Measurements from ENCODE around the gene PRMT7.

Gene PRMT7

DNA sequence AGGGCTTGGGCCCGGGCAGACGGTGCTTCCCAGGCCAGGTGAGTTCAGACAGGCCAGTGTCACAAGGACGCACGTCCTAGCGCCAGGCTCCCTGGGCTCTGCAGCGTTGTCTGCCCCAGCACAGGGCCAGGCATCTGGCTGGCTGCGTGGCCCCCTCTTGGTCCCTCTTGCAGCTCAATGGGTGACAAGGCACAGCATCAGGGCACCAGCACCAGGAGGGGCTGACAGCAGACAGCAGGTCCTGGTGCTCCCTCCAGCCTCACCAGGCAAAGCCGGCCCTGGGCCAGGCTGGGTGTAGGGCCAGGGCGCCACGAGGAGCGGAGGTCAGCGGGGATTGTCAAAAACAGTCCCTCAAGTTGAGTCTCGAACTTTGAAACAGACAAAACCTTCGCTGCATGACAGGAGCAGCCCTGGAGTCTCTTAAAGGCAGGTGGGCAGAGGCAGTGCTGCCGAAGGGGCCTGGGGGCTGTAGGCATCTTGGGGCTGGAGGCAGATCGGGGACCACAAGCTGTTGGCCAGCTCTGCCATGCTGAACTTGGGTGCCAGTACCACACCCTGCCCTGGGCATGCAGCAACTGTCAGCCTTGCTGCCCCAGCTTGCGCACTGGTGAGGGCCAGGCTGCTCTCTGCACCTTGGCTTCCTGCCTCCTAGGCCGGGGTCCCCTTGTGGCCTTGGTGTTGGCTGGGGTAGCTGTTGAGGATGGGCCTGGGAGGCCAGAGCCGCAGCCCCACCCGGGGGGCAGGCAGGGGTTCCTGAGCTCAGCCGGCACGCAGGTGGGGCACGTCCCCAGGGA lies 48.8 kb downstream of the PRMT7 start:
- Histone ChIP-seq H3K79me2 (ENCODE audit: insufficient read depth, low read length) (no peaks in the 10 kb centered on the region), H2AFZ (ENCODE audit: low read depth, low read length, severe bottlenecking) (no peak overlapping the region), H3K36me3 (ENCODE audit: low read length) (no peaks in the 10 kb centered on the region), H3K27ac (ENCODE audit: low read depth, low read length) (no peak overlapping the region), H3K4me3 (ENCODE audit: insufficient read depth, low read length, poor library complexity, severe bottlenecking) (no peak overlapping the region), H3F3A (ENCODE audit: insufficient read depth) (no peaks in the 10 kb centered on the region), H3K9ac (ENCODE audit: low read length) (no peak overlapping the region), H4K20me1 (ENCODE audit: low read depth, low read length) (no peaks in the 10 kb centered on the region), H3K27me3 (ENCODE audit: low read length) (no peaks in the 10 kb centered on the region), H3K9me2 (replicated peaks; ENCODE audit: insufficient read depth, low read length) (no peaks in the 10 kb centered on the region), H3K9me3 (ENCODE audit: insufficient read depth, low read length) (no peaks in the 10 kb centered on the region), H3K4me2 (ENCODE audit: low read depth, low read length, poor library complexity, severe bottlenecking) (no peak overlapping the region)
- TF ChIP-seq EZH2phosphoT487 (conservative IDR thresholded peaks at IDR 0.05; ENCODE audit: low read length): no peak
- TF ChIP-seq, protein P1, sequence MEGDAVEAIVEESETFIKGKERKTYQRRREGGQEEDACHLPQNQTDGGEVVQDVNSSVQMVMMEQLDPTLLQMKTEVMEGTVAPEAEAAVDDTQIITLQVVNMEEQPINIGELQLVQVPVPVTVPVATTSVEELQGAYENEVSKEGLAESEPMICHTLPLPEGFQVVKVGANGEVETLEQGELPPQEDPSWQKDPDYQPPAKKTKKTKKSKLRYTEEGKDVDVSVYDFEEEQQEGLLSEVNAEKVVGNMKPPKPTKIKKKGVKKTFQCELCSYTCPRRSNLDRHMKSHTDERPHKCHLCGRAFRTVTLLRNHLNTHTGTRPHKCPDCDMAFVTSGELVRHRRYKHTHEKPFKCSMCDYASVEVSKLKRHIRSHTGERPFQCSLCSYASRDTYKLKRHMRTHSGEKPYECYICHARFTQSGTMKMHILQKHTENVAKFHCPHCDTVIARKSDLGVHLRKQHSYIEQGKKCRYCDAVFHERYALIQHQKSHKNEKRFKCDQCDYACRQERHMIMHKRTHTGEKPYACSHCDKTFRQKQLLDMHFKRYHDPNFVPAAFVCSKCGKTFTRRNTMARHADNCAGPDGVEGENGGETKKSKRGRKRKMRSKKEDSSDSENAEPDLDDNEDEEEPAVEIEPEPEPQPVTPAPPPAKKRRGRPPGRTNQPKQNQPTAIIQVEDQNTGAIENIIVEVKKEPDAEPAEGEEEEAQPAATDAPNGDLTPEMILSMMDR (IDR thresholded peaks at IDR 0.05; ENCODE audit: insufficient read depth, low read length, poor library complexity, severe bottlenecking): no peak

DNA sequence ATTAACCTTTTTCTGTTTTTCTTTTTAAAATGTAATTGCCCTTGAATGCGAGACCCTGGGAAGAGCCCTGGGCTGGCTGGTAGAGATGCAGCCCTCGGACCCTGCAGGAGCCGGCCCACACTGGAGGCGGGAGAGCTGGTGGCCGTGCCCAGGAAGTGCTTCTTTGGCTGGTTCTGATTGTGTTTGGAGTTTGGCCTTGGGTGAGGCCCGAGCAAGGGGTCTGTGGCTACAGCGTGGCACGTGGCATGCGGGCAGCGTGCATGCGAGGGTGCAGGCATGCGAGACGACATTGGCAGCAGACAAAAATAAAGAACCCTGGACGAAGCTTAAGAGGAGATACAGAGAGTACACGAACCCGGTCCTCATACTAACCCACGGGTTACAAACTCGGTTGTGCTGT lies 49.7 kb downstream of the PRMT7 start:
- Histone ChIP-seq H3K36me3 (ENCODE audit: low read length) (no peaks in the 10 kb centered on the region), H3K27ac (ENCODE audit: low read depth, low read length) (no peak overlapping the region), H3F3A (ENCODE audit: insufficient read depth) (no peaks in the 10 kb centered on the region), H3K9me3 (ENCODE audit: insufficient read depth, low read length) (no peaks in the 10 kb centered on the region), H3K9ac (ENCODE audit: low read length) (no peak overlapping the region), H3K4me2 (ENCODE audit: low read depth, low read length, poor library complexity, severe bottlenecking) (no peak overlapping the region), H3K4me3 (ENCODE audit: insufficient read depth, low read length, poor library complexity, severe bottlenecking) (no peak overlapping the region), H3K27me3 (ENCODE audit: low read length) (no peaks in the 10 kb centered on the region), H2AFZ (ENCODE audit: low read depth, low read length, severe bottlenecking) (no peak overlapping the region), H3K9me2 (replicated peaks; ENCODE audit: insufficient read depth, low read length) (no peaks in the 10 kb centered on the region), H3K79me2 (ENCODE audit: insufficient read depth, low read length) (no peaks in the 10 kb centered on the region), H4K20me1 (ENCODE audit: low read depth, low read length) (no peaks in the 10 kb centered on the region)
- TF ChIP-seq, protein P1 (IDR thresholded peaks at IDR 0.05; ENCODE audit: insufficient read depth, low read length, poor library complexity, severe bottlenecking): no peak
- TF ChIP-seq EZH2phosphoT487 (conservative IDR thresholded peaks at IDR 0.05; ENCODE audit: low read length): no peak

DNA sequence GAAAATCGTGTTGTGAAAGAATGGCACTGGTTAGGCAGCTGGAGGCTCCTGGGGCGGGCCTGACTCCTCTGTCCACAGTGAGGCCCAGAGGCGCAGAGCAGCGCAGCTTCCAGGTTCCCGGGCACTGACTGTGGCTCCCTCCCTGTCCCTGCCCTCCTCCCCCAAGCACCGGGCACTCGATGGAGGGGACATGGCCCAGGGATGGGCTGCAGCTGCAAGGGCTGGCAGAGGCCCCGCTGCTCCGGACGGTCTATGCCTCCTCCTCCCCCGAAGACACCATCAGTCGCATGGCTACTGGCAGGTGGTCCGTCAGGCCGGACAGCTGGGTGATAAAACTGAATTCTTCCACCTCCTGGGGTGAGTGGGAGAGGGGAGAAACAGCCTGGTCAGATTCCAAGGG lies 50.1 kb downstream of the PRMT7 start:
- Histone ChIP-seq H2AFZ (ENCODE audit: low read depth, low read length, severe bottlenecking) (no peak overlapping the region), H3K9me3 (ENCODE audit: insufficient read depth, low read length) (no peaks in the 10 kb centered on the region), H3K79me2 (ENCODE audit: insufficient read depth, low read length) (no peaks in the 10 kb centered on the region), H3K36me3 (ENCODE audit: low read length) (no peaks in the 10 kb centered on the region), H3K9me2 (replicated peaks; ENCODE audit: insufficient read depth, low read length) (no peaks in the 10 kb centered on the region), H3K27ac (ENCODE audit: low read depth, low read length) (no peak overlapping the region), H3K27me3 (ENCODE audit: low read length) (no peaks in the 10 kb centered on the region), H3K4me2 (ENCODE audit: low read depth, low read length, poor library complexity, severe bottlenecking) (no peak overlapping the region), H3F3A (ENCODE audit: insufficient read depth) (no peaks in the 10 kb centered on the region), H3K9ac (ENCODE audit: low read length) (no peak overlapping the region), H3K4me3 (ENCODE audit: insufficient read depth, low read length, poor library complexity, severe bottlenecking) (no peak overlapping the region), H4K20me1 (ENCODE audit: low read depth, low read length) (no peaks in the 10 kb centered on the region)
- TF ChIP-seq EZH2phosphoT487 (conservative IDR thresholded peaks at IDR 0.05; ENCODE audit: low read length): no peak
- TF ChIP-seq, protein P1 (IDR thresholded peaks at IDR 0.05; ENCODE audit: insufficient read depth, low read length, poor library complexity, severe bottlenecking): no peak
